ENCODE results near the gene DCANP1.

The DCANP1 gene

DNA sequence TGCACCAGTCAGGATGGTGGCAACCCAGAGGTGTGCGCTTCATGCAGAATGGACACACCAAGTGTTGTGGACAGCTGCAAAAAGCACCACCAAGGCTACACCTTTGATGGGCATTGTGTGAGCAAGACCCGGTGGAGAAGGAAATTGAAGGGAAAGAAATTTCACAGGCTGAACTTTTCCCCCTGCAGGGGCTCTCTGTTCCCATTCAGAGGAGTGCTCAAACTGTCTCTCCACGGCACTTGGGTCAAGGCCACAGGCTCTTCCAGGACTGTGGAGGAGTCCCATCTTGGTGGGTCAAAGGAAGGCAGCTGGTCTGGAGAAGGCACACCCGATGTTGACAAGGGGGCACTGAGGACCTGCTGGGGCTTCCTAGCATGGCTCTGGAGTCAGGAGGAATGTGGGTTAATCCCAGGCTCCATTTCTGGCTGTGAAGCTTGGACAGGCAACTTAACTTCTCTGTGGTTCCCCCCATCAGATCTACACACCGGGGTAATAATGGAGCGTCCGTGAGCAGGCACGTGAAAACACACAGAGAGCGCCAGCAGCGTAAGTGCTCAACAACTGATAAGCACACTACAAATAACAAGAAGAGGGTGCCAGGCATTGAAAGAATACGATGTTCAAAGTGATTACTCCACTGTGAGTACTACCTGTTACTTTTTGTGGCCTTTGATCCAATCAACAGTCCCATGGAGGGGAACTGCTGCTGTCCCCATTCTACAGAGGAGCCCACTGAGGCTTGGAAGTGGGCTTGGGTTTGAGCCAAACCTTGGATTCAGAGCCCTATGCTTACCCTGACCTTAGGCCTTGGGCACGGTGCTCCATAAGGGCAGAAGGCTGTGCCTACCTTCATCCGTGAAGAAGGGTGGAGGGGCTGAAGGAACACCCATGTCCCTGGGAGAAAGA lies 39.2 kb upstream of the DCANP1 start:
- DNase-seq (ENCODE audit: low spot score in 2 of 2) (no peak), ATAC-seq (ENCODE audit: low read depth) (no peak)
- peaks cover 4% of the 10 kb centered on the region for H3K4me1 Mint-ChIP-seq
- no peaks in the 10 kb centered on the region for H3K36me3 Mint-ChIP-seq
- no peak overlapping the region for H3K4me3 Mint-ChIP-seq
- no peaks in the 10 kb centered on the region for H3K9me3 Mint-ChIP-seq
- H3K27ac Mint-ChIP-seq: no peak overlapping the region
- H3K27me3 Mint-ChIP-seq: peaks cover 24% of the 10 kb centered on the region

- ATAC-seq (ENCODE audit: low read depth): no peak
- H3K27me3 Mint-ChIP-seq: peaks cover 24% of the 10 kb centered on the region
These were observed 37.5 kb upstream of the DCANP1 start for GRCh38 chr5:135484674-135485086.

GRCh38 chr5:135483254-135483653 lies 36.1 kb upstream of the DCANP1 start:
- Mint-ChIP-seq H3K27ac (no peak overlapping the region), H3K4me3 (no peak overlapping the region), H3K9me3 (no peaks in the 10 kb centered on the region), H3K4me1 (no peaks in the 10 kb centered on the region), H3K27me3 (peaks cover 26% of the 10 kb centered on the region), H3K36me3 (no peaks in the 10 kb centered on the region)
- ATAC-seq (ENCODE audit: low read depth) (no peak), DNase-seq (ENCODE audit: low spot score in 2 of 2) (no peak)

More at GRCh38 chr5:135484674-135485086, 37.5 kb upstream of the DCANP1 start:
- Mint-ChIP-seq H3K4me1 (peaks cover 2% of the 10 kb centered on the region), H3K27ac (no peak overlapping the region), H3K36me3 (no peaks in the 10 kb centered on the region), H3K9me3 (no peaks in the 10 kb centered on the region), H3K4me3 (no peak overlapping the region)
- no peak for DNase-seq (ENCODE audit: low spot score in 2 of 2)

GRCh38 chr5:135482381-135482933 lies 35.3 kb upstream of the DCANP1 start:
- Mint-ChIP-seq H3K4me1 (no peaks in the 10 kb centered on the region), H3K4me3 (no peak overlapping the region), H3K27me3 (peaks cover 22% of the 10 kb centered on the region), H3K9me3 (no peaks in the 10 kb centered on the region), H3K36me3 (no peaks in the 10 kb centered on the region), H3K27ac (no peak overlapping the region)
- ATAC-seq (ENCODE audit: low read depth): no peak
- DNase-seq (ENCODE audit: low spot score in 2 of 2): no peak

GRCh38 chr5:135481909-135482311 lies 34.8 kb upstream of the DCANP1 start:
- peaks cover 20% of the 10 kb centered on the region for H3K27me3 Mint-ChIP-seq
- H3K9me3 Mint-ChIP-seq: no peaks in the 10 kb centered on the region
- no peaks in the 10 kb centered on the region for H3K36me3 Mint-ChIP-seq
- ATAC-seq (ENCODE audit: low read depth) (no peak), DNase-seq (ENCODE audit: low spot score in 2 of 2) (no peak)
- no peak overlapping the region for H3K27ac Mint-ChIP-seq
- H3K4me1 Mint-ChIP-seq: no peaks in the 10 kb centered on the region
- H3K4me3 Mint-ChIP-seq: no peak overlapping the region

DNA sequence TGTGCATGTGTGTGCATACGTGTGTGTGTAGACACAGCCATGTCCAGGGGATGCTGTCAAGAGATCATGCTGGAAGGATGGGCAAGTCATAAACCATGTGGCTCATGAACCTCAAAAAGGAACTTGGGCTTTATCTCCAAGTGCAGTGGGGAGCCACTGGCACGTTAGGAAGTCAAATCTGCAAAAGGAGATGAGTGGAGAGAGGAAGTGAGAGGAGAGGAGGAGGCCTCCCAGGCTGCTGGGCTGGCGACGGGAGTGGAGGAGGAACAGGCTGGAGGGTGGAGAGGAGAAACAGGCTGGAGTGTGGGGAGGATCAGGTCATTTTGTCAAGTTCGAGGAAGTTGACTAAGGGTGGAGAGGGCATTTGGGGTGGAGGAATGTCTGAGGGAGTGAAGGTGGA lies 34.2 kb upstream of the DCANP1 start:
- Mint-ChIP-seq H3K27ac (no peak overlapping the region), H3K36me3 (no peaks in the 10 kb centered on the region), H3K27me3 (peaks cover 16% of the 10 kb centered on the region), H3K4me3 (no peak overlapping the region), H3K9me3 (no peaks in the 10 kb centered on the region), H3K4me1 (no peaks in the 10 kb centered on the region)
- no peak for DNase-seq (ENCODE audit: low spot score in 2 of 2)
- ATAC-seq (ENCODE audit: low read depth): no peak

- DNase-seq (ENCODE audit: low spot score in 2 of 2): no peak
- H3K36me3 Mint-ChIP-seq: no peaks in the 10 kb centered on the region
- no peak overlapping the region for H3K4me3 Mint-ChIP-seq
- H3K27ac Mint-ChIP-seq: no peak overlapping the region
- ATAC-seq (ENCODE audit: low read depth): no peak
- H3K27me3 Mint-ChIP-seq: peaks cover 14% of the 10 kb centered on the region
- H3K4me1 Mint-ChIP-seq: no peaks in the 10 kb centered on the region
- H3K9me3 Mint-ChIP-seq: no peaks in the 10 kb centered on the region
These were observed 33.4 kb upstream of the DCANP1 start for GRCh38 chr5:135480511-135480910.

DNA sequence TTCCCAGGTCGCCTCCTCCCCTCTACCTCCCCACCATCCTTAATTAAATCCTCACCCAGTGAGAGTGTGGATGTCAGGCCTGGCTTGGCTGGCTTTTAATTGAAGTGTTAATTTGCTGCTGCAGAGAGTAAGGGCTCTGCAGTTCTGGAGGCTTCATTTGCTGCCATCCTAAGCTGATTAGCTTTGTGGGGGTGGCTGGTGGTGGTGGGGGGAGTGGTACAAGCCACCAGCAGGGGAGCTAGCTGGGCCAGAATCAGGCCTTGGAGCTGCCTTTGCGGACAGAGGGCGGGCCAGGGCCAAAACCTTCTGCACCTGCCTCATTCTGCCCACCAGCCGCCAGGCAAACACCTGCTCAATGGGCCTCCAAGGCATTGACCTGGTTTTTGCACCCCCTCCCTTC lies 31.8 kb upstream of the DCANP1 start:
- ATAC-seq (ENCODE audit: low read depth): no peak
- Mint-ChIP-seq H3K36me3 (no peaks in the 10 kb centered on the region), H3K27ac (no peak overlapping the region), H3K4me3 (no peak overlapping the region), H3K9me3 (no peaks in the 10 kb centered on the region), H3K4me1 (no peaks in the 10 kb centered on the region), H3K27me3 (peaks cover 10% of the 10 kb centered on the region)
- DNase-seq (ENCODE audit: low spot score in 2 of 2): no peak

DNA sequence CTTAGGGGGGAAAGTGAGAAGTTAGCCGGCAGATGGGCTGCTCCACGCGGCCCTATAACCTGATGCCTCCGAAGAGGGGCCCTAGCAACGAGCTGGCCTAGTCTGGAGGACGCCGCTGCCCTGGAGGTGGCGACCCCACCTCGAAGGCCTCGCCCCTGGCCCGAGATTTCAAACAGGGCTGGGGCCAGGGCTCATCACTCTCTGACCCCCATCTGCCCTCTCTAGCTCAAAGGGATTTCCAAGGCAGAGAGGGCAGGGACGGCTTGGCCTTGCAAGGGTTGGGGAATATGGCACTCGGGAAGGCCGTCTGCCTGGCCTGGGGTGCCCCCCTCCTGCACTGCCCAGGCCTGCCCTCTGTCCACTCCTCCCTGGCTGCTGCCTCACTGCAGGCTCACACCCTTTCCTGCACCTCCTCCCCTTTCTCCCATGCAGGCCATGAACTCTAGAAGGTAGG lies 30.5 kb upstream of the DCANP1 start:
- Mint-ChIP-seq H3K9me3 (no peaks in the 10 kb centered on the region), H3K27me3 (peaks cover 12% of the 10 kb centered on the region), H3K4me3 (no peak overlapping the region), H3K27ac (no peak overlapping the region), H3K4me1 (no peaks in the 10 kb centered on the region), H3K36me3 (no peaks in the 10 kb centered on the region)
- no peak for DNase-seq (ENCODE audit: low spot score in 2 of 2)
- no peak for ATAC-seq (ENCODE audit: low read depth)

- ATAC-seq (ENCODE audit: low read depth): no peak
- H3K27me3 Mint-ChIP-seq: peaks cover 12% of the 10 kb centered on the region
- DNase-seq (ENCODE audit: low spot score in 2 of 2): no peak
- no peaks in the 10 kb centered on the region for H3K4me1 Mint-ChIP-seq
- no peaks in the 10 kb centered on the region for H3K36me3 Mint-ChIP-seq
- H3K4me3 Mint-ChIP-seq: no peak overlapping the region
- H3K27ac Mint-ChIP-seq: no peak overlapping the region
- no peaks in the 10 kb centered on the region for H3K9me3 Mint-ChIP-seq
These were observed 29.8 kb upstream of the DCANP1 start for GRCh38 chr5:135476615-135477581.

GRCh38 chr5:135473956-135474670 lies 27.0 kb upstream of the DCANP1 start:
- peaks cover 9% of the 10 kb centered on the region for H3K27me3 Mint-ChIP-seq
- H3K9me3 Mint-ChIP-seq: no peaks in the 10 kb centered on the region
- H3K4me3 Mint-ChIP-seq: no peak overlapping the region
- H3K36me3 Mint-ChIP-seq: no peaks in the 10 kb centered on the region
- no peaks in the 10 kb centered on the region for H3K4me1 Mint-ChIP-seq
- DNase-seq (ENCODE audit: low spot score in 2 of 2) (no peak), ATAC-seq (ENCODE audit: low read depth) (no peak)
- H3K27ac Mint-ChIP-seq: no peak overlapping the region

- ATAC-seq (ENCODE audit: low read depth) (no peak), DNase-seq (ENCODE audit: low spot score in 2 of 2) (no peak)
- H3K4me3 Mint-ChIP-seq: no peak overlapping the region
- H3K4me1 Mint-ChIP-seq: no peaks in the 10 kb centered on the region
- no peaks in the 10 kb centered on the region for H3K9me3 Mint-ChIP-seq
- no peak overlapping the region for H3K27ac Mint-ChIP-seq
- no peaks in the 10 kb centered on the region for H3K36me3 Mint-ChIP-seq
- peaks cover 12% of the 10 kb centered on the region for H3K27me3 Mint-ChIP-seq
These were observed 25.0 kb upstream of the DCANP1 start for GRCh38 chr5:135472141-135472540.

- DNase-seq (ENCODE audit: low spot score in 2 of 2) (no peak), ATAC-seq (ENCODE audit: low read depth) (no peak)
- peaks cover 12% of the 10 kb centered on the region for H3K27me3 Mint-ChIP-seq
- H3K9me3 Mint-ChIP-seq: no peaks in the 10 kb centered on the region
- no peak overlapping the region for H3K4me3 Mint-ChIP-seq
- H3K4me1 Mint-ChIP-seq: no peaks in the 10 kb centered on the region
- H3K36me3 Mint-ChIP-seq: no peaks in the 10 kb centered on the region
- no peak overlapping the region for H3K27ac Mint-ChIP-seq
These were observed 24.6 kb upstream of the DCANP1 start for GRCh38 chr5:135471726-135472125.
